HG02610 (cell line): ENCODE results near the gene INA.
"Not testable (repeated sequence)": the region's sequence is repeated elsewhere in the genome, so short reads cannot be mapped to it uniquely, and the experiment has no call there.

Experiments used
- ATAC-seq: cut with Tn5 transposase; IDR thresholded peaks from one replicate; pipeline ENCODE4 v1.9.1; 2021; ENCODE audit warnings: mild to moderate bottlenecking, moderate library complexity; ENCODE audit not compliant: unreplicated experiment

The INA gene

DNA sequence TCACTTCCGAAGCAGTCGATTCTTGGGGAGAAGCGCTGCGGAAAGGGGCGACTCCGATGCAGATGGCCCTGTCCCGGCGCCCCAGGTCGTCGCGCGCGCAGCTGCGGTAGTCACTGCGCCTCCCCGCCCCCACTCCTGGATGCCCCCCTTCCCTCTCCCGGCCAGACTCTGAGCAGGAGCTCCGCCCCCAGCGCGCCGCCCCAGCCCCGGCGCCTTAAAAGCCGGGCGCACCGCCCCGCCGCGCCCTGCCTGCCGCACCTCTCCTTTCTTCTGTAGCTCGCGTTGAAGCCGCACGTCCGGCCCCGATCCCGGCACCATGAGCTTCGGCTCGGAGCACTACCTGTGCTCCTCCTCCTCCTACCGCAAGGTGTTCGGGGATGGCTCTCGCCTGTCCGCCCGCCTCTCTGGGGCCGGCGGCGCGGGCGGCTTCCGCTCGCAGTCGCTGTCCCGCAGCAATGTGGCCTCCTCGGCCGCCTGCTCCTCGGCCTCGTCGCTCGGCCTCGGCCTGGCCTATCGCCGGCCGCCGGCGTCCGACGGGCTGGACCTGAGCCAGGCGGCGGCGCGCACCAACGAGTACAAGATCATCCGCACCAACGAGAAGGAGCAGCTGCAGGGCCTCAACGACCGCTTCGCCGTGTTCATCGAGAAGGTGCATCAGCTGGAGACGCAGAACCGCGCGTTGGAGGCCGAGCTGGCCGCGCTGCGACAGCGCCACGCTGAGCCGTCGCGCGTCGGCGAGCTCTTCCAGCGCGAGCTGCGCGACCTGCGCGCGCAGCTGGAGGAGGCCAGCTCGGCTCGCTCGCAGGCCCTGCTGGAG lies at the start of gene INA:
Gene INA, plus strand, starts transcription at position 243 of the 817 bp plus-strand sequence. Its CDS starts 74 bp downstream, at position 317.
- no peak for ATAC-seq

DNA sequence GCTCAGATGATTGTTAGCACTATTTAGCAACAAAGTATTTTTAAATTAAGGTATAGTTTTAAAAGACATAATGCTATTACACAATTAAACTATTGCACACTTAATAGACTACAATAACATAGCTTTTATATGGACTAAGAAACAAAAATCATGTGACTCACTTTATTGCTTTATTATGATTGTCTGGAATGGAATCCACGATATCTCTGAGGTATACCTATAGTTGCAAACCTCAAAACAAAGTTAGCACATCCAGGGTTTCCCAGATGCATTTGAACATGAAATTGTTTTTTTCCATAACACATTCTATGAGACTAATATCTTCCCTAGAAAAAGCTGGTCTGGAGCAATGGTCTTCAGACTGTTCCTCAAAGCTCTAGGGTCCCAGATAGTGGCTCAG lies 49.5 kb upstream of the INA start:
- ATAC-seq, result no peak

DNA sequence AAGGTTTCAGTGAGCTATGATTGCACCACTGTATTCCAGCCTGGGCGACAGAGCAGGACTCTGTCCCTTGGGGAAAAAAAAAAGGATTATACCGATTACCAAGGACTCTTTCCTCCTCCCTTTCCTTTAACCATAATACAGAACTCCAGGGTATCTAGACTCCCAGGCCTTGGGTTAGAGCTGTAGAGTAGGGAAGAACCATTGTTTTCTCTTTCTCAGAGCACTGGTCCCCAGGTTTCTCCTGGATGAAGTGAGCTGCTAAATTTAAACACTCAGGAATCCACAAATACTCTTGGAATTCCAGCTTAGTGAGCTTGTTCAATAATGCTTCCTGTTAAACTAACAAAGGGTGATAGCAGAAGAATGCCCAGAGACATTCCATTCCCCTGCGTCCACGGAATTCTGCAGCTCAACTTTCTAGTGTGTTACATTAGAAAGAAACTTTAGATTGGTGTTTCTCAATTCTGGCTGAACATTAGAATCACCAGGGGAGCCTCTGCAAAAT lies 45.8 kb upstream of the INA start:
- no peak for ATAC-seq

DNA sequence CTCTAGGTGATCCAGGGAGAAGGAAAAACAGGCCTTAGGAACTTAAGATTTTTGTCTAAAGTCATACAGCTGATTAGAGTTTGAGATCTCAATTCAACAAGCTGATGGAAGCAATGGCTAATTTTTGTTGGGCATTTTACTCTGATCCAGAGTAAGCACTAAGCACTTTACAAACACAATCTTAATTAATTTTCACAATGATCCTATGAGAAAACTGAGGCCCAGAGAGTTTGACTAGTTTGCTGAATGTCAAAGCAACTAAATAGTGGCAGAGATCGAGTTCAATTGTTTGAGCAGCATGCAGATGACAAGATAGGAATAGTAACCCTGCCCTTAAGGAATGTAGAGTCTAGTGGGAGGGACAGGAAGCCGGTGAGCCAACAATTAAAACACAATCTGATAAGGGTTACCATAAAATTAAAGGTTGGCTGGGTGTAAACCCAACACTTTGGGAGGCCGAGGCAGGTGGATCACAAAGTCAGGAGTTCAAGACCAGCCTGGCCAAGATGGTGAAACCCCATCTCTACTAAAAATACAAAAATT lies 44.7 kb upstream of the INA start:
- no peak for ATAC-seq

DNA sequence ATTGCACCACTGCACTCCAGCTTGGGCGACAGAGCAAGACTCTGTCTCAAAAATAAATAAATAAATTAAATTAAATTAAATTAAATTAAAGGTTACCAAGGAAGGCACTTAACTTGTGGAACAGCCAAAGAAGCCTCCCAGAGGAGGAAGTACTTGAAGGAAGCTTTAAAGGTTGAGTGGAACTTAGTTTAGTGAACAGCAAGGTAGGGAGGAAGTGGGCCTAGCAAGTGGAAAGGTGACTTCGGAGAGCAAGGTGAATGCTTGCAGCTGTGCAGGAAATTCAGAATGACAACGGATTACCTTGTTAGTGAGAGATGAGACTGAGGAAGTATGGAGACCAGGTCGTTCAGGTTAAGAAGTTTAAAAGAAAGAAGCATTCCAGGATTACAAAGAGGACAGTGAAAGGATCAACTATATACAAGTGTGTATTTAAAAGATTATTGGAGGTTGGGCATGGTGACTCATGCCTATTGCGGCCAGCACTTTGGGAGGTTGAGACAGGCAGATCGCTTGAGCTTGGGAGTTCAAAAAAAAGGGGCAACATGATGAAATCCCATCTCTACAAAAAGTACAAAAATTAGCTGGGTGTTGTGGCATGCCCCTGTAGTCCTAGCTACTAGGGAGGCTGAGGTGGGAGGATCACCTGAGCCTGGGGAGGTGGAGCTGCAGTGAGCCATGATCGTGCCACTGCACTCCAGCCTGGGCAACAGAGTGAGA lies 44.0 kb upstream of the INA start:
- ATAC-seq, result no peak

DNA sequence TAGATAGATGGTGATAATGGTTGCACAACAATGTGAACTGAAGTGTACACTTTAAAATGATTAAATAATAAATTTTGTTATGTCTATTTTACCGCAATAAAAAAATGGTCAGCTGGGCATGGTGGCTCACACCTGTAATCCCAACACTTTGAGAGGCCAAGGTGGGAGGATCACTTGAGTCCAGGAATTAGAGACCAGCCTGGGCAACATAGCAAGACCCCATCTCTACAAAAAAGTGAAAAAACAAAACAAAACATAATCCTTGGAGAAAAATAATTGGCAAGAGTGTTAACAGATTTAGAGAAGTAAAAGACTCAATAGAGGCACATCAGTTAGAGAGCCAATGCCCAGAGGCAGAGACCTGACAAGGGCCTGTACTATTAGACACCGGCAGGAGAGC lies 41.2 kb upstream of the INA start:
- no peak for ATAC-seq

DNA sequence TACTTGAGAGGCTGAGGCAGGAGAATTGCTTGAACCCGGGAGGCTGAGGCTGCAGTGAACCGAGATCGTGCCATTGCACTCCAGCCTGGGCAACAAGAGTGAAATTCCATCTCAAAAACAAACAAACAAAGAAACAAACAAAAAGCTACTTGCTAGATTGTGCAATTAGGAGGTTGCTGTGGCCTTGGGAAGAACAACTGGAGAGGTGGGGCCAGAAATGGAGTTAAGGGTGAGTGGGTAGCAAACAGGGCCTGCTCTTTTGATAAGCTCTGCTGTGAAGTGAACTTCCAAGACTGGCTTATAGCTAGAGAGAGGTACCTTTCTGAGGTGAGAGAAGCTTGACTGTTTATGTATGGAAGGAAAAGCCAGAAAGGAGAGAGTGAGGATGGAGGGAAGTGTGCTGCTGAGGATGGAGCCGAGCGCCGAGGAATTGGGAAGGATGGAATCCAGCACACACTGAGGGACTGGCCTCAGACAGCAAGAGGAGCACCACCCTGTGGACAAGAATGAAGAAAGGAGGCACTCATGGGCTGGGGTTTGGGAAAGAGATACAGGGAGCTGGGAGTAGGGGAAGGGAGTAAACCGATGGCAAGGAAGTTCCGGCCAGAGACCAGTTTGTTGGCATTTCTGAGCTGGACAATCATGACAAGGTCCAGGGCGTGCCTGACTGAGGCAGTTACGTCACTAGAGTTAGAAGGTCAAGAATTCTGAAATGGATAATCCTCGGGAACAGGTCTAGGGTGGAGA lies 38.3 kb upstream of the INA start:
- no peak for ATAC-seq

DNA sequence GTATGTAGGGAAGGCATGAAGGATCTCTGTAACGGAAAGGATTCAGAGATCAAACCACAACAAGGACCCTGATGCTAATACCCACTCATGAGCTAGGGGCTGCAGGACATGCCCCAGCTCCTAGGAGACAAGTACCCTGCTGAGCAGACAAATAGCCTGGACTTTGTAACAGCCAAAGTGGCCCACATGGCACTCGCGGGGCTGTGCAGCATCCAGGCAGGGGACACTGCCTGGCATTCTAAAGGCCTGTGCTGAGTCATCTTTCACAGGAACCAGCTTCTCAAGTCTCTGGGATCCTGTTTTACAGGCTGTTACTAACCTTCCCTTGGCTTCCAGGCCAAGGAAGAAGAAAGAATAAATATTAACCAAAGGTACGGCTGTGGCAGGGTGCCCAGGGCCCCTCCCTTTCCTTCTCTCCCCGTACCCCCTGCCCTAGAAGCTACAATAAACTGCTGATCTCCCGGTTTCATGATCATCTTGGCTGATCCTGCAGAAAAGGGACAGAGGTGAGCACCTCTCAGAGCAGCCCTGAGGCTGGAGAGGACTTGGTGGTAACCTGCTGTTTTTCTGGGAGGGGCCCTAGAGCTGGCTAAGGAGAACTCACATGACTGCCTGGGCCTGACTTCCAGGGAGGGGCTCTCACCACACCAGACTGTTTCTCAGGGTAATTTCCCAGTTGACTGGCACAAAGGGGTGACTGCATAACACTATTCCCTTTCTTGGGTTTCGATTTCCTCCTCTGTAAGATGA lies 35.5 kb upstream of the INA start:
- ATAC-seq, result peak; percentile 58

DNA sequence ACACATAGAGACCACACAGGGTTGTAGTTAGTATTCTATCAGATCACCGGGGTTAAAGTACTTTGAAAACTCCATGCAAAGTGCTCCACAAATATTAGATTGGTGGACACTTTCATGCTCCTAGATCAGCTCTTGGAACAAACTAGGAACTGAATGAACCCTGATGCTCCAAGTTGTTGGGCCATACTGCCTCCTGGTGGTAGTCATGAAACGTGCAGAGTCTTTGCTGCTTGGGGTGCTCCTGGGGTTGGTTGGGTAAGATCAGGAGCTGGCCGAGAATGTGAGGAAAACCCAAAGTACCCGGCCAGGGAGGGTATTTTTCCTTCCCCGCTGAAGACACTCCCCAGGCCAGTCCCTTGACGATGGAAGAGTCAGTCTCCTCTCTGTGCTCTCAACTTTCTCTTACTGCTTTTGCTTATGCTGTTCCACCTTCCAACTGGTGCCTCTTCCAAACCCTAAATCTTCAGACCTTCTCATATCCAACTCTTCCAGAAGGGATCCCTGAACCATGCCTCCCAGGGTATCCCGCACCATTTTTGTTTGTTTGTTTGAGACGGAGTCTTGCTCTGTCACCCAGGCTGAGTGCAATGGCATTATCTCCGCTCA lies 32.2 kb upstream of the INA start:
- ATAC-seq, result no peak

DNA sequence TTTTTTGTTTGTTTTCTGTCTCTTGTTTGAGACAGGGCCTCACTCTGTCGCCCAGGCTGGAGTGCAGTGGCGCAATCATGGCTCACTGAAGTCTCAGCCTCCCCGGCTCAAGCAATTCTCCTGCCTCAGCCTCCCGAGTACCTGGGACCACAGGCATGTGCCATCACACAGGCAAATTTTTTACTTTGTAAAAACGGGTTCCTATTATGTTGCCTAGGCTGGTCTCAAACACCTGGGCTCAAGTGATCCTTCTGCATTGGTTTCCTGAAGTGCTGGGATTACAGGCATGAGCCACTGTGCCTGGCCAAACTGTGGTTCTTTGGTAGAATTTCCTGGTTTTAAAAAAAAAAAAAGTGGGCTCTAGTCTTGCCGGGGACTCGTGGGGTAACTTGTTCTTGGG lies 31.4 kb upstream of the INA start, which contains the start of gene RPEL1:
Gene RPEL1, plus strand, starts transcription at position 301 of the 400 bp plus-strand sequence. CDS start 110 bp downstream, outside the sequence.
- ATAC-seq, result not testable (repeated sequence)

DNA sequence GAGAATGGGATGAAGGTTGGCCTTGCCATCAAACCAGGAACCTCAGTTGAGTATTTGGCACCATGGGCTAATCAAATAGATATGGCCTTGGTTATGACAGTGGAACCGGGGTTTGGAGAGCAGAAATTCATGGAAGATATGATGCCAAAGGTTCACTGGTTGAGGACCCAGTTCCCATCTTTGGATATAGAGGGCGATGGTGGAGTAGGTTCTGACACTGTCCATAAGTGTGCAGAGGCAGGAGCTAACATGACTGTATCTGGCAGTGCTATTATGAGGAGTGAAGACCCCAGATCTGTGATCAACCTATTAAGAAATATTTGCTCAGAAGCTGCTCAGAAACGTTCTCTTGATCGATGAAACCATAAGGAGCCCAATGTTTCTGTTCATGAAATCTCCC lies 30.6 kb upstream of the INA start:
- no peak for ATAC-seq

DNA sequence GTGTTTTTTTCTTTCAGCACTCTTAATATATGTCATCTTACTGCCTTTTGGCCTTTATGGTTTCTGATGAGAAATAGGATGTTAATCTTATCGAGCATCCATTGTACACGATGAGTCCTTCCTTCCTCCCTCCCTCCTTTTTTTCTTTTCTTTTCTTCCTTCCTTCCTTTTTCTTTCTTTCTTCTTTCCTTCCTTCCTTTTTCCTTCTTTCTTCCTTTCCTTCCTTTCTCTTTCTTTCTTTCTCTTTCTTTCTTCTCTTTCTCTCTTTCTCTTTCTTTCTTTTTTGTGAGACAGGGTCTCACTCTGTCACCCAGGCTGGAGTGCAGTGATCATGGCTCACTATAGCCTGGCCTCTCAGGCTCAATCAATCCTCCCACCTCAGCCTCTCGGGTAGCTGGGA lies 22.8 kb upstream of the INA start:
- no peak for ATAC-seq

DNA sequence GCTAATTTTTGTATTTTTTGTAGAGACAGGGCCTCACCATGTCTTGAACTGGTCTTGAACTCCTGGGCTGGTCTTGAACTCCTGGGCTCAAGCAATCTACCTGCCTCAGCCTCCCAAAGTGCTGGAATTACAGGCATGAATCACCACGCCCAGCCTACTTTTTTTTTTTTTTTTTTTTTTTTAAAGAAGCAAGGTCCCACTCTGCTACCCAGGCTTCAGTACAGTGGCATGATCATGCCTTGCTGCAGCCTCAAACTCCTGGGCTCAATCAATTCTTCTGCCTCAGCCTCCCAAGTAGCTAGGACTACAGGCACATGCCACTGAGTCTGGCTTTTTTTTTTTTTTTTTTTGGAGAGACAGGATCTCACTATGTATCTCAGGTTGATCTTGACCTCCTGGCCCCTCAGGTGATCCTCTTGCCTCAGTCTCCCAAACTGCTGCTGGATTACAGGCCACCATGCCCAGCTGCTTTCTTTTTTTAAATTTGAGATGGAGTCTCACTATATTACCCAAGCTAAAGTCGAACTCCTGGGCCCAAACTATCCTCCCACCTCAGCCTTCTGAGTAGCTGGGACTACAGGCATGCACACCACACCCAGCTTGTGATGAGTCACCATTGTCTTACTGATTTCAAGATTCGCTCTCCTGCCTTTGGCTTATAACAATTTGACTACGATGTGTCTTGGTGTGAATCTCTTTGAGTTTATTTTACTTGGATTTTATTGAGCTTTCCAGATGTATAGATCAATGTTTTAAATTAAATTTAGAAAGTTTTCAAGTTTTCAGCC lies 22.2 kb upstream of the INA start:
- no peak for ATAC-seq

DNA sequence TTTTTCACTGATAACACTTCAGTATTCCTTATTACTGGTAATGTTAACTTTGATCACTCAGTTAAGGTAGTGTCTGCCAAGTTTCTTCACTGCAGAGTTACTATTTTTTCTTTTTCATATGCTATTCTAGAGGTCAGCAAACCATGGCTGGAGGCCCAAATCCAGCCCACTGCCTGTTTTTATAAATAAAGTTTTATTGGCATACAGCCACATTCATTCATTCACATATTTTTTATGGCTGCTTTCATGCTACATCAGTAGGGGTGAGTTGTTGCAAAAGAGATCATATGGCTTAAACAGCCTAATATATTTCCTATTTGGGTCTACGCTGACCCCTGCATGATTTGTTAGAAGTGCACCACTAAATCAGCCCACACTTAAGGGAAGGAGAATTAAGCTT lies 20.3 kb upstream of the INA start:
- ATAC-seq, result no peak

DNA sequence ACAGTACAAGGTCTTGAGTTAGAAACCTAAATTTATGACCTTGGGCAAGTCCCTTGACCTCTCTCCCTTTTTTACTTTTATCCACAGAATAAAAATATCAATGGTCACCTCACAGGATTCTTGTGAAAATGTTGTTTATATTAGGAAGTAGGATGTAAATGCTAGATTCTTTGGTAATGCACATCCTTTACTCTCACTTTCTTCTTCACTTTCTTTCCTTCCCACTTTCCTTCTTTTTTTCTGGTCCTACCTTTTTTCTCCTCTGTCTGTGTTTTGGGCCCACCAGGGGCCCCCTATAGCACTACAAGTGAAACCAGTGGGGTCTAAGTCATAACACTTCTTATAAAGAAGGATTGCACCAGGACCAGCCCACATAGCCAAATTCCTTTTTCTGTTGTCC lies 19.1 kb upstream of the INA start:
- no peak for ATAC-seq

DNA sequence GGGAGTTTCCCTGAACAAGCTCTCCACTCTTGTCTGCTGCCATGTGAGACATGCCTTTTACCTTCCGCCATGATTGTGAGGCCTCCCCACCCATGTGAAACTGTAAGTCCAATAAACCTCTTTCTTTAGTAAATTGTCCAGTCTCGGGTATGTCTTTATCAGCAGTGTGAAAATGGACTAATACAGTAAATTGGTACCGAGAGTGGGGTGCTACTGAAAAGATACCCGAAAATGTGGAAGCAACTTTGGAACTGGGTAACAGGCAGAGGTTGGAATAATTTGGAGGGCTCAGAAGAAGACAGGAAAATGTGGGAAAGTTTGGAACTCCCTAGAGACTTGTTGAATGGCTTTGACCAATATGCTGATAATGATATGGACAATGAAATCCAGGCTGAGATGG lies 18.0 kb upstream of the INA start:
- ATAC-seq, result not testable (repeated sequence)

DNA sequence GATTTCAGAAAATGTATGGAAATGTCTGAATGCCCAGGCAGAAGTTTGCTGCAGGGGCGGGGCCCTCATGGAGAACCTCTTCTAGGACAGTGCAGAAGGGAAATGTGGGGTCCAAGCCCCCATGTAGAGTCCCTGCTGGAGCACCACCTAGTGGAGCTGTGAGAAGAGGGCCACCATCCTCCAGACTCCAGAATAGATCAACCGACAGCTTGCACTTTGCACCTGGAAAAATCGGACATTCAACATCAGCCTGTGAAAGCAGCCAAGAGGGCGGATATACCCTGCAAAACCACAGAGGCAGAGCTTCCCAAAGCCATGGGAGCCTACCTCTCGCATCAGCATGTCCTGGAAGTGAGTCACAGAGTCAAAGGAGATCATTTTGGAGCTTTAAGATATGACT lies 16.9 kb upstream of the INA start:
- ATAC-seq, result no peak

DNA sequence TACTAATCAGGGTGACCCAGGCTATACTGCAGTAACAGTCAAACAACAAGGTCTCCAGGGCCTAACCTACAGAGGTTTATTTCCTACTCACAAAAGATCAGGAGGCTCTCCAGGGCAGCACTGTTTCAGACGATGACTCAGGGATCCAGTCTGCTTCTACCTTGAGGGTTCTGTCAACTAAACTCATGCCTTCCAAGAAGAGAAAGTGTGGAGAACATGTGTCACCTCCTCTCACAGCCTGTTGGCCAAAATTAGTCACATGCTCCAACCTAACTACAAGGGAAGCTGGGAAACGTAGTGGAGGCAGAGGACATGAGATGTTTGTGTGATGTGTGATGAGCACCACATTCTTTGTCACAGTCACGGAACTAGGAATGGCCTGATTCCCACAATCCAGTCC lies 14.7 kb upstream of the INA start:
- ATAC-seq, result no peak

DNA sequence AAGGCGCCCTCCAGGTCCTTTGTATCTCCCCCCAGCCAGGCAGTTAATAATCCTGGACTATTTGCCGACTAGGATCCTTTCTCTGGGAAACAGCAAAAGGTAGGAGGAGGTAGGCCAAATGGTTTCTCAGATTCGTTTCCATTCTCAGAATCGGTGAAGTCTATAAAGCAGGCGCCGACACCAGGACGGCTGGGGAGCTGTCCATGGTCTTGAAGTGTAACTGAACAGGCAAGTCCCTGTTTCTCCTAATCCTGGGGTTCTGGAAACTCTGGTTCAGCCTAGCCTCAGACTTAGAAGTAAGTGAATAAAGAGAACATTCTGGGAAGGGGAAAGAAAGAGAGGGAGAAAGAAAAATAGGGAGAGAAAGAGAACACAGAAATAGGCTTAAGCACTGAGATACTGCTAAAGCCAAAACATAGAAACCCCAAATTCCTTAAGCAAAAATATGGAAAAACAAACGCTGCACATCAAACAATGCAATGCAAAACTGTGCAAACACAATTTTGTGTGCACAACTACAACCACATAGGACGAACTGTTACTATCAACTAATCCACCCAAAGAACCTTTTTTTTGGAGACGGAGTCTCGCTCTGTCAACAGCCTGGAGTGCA lies 11.1 kb upstream of the INA start:
- ATAC-seq, result no peak
